ENCODE results near the gene MCCC1.
"Not testable (repeated sequence)": the region's sequence is repeated elsewhere in the genome, so short reads cannot be mapped to it uniquely, and the experiment has no call there.

The MCCC1 gene

GRCh38 chr3:183038757-183039156 lies 60.5 kb downstream of the MCCC1 start:
- no peak for DNase-seq

- DNase-seq = no peak
These were observed 61.1 kb downstream of the MCCC1 start for GRCh38 chr3:183038221-183038620.

GRCh38 chr3:183033746-183034145 lies 65.5 kb downstream of the MCCC1 start:
- no peak for DNase-seq

- no peak for DNase-seq
These were observed 66.3 kb downstream of the MCCC1 start for GRCh38 chr3:183032880-183033555.

DNA sequence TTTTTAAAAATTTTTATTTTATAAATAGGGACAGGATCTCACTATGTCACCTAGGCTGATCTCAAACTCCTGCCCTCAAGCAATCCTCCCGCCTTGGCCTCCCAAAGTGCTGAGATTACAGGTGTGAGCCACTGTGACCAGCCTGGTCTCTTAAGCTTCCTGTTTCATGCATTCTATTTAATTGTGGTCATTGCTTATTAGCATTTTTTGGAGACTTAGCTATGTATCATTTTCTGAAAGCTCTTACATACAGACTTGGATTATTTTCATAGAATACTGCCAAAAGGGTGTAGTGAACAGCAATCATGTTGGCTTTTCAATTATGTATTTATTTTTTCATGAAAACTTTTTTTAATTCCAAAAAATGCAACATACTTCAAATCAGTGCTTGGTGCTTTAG lies 67.5 kb downstream of the MCCC1 start:
- no peak for DNase-seq

- DNase-seq = no peak
These were observed 70.9 kb downstream of the MCCC1 start for GRCh38 chr3:183028416-183028815.

DNA sequence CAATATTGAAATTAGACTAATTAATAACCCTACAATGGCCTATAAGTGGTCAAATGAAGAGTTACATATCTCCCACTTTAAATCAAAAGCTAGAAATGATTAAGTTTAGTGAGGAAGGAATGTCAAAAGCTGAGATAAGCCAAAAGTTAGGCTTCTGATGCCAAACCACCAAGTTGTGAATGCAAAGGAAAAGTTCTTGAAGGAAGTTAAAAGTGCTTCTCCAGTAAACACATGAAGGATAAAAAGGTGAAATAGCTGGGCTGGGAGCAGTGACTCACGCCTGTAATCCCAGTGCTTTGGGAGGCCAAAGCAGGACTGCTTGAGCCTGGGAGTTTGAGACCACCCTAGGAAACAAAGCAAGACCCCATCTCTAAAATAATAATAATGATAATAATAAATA lies 72.0 kb downstream of the MCCC1 start:
- DNase-seq = no peak

GRCh38 chr3:183022936-183023516 lies 76.3 kb downstream of the MCCC1 start:
- no peak for DNase-seq

DNA sequence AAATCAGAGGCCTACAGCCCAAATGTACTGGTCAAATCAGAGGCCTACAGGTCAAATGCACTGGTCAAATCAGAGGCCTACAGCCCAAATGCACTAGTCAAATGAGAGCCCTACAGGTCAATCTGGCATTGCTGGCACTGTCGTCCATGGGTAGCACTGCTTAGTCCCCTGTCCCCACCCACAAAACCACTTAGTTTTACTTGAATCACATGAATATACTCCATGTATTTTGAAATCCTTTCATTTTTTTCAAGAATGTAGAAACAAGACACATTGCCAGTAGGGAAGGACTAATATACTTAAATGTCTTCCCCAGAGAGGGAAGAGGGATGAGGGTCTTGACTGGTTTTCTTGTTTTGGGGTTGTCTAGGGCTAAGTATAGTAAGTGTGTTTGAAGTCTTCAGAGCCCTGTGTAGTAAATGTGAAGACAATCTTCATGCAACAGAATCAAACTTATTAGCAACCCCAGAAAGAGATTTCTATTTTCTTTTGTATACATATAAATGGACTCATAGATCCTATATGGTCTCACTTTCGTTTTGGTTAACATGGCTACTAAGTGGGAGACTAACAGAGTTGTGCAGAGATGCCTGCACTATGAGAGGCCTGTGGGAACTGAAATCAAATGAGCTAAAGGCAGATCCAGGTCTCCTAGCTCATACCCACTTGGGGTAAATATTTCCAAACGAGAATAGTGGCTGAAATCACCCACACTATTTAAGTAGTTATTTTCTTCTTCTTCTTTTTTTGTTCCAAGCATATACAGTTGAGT lies 80.7 kb downstream of the MCCC1 start:
- DNase-seq = no peak

- DNase-seq = no peak
These were observed 84.1 kb downstream of the MCCC1 start for GRCh38 chr3:183015185-183015584.

DNA sequence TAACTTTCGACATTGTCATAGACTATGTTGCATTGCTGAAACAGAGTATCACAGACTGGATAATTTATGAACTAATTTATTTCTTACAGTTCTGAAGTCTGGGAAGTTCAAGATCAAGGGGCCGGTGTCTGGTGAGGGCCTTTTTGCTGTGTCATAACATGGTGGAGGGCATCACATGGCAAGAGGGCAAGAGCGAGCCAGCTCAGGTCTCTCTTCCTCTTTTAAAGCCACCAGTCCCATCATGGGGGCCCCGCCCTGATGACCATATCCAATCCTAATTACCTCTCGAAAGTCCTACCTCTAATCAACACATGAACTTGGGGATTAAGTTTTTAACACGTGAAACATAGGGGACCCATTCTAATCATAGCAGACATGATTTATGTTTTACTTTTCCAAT lies 85.4 kb downstream of the MCCC1 start:
- no peak for DNase-seq

DNA sequence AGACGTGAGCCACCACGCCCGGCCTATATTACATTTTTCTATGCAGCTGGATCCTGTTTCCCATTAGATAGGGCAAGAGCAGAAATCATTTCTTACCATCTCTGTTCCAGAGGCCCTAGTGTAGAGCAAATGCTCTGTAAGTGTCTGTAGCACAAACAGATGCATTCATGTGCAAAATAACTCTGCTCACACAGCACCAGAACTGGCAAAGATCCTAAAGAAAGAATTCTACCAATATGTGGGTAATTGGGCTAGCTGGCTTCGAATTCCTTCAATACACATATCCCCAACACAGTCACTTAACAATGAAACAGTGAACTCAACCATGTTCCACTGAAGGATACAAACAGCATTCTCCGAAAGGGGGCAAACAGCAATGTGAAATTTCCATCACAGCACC lies 86.2 kb downstream of the MCCC1 start:
- DNase-seq = no peak

DNA sequence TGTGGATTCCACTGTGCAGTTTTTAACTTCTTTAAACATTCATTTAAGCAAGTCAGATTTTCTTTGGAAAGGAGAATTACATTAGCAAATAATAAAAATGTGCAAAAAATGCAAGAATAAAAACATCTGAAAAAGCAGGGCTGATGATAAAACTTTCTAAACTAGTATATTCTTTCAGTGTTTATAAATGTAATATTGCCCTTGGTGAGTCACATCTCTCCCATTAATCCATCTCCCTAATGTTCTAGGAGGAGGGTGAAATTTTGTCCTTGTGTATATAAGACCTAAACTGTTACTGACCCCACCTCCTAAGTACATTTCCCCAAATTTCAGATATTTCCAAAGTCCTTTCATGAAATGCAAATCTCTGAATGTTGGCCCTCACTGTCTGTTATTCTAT lies 90.5 kb downstream of the MCCC1 start:
- no peak for DNase-seq

DNA sequence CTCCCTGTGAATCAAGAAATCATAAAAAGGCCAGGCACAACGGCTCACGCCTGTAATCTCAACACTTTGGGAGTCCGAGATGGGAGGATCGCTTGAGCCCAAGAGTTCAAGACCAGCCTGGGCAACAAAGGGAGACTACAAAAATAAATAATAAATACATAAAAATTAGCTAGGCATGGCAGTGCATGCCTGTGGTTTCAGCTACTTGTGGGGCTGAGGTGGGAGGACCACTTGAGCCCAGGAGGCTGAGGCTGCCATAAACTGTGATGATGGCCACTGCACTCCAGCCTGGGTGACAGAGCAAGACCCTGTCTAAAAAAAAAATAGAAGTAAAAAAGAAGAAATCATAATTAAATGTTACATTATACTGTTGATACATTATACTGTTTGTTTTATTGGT lies 91.0 kb downstream of the MCCC1 start:
- no peak for DNase-seq

DNA sequence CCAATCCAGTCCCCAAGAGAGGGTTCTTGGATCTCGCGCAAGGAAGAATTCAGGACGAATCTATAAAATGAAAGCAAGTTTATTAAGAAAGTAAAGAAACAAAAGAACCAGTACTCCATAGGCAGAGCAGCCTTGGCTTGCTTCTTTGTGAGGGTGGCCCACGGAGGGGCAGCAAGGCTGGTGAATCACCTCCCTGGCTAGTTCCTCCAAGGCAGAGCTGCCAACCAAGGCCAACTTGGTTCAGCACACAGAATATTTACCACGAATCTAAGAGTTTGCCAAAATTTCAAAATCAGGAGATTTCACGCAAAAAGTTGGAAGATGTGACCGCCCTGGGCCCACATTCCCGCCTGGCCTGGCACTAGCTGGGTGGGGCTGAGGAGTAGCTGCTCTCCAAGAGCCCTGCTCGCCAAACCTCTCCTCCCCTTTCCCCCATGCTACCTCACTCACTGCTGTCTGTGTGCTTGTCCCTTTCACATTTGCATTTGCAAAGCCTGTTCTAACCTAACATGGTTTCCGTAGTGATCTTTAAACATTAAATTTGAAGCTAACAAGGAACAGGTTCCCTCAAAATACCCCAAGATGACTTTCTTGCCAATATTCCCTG lies 92.8 kb downstream of the MCCC1 start:
- DNase-seq = no peak

DNA sequence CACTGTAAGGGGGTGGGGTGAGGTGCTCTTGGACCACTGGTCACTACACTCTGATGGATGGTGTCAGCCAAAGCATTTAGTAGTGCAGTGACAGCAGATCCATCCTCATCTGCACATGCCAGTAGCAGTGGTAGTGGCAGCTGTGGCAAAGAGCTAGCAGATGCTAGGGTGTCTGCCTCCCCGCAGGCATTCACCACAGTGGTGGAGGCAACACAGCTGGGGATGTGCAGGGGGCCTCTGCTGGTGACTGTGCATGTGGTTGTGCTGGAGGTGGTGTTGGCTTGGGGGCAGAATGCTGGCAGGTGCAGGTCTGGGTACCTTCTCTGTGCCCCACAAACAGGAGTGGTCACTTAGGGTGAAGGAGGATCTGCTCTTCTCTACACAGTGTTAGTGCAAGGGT lies 99.5 kb downstream of the MCCC1 start:
- DNase-seq = no peak

- not testable (repeated sequence) for DNase-seq
These were observed 105.7 kb downstream of the MCCC1 start for GRCh38 chr3:182993486-182994201.

DNA sequence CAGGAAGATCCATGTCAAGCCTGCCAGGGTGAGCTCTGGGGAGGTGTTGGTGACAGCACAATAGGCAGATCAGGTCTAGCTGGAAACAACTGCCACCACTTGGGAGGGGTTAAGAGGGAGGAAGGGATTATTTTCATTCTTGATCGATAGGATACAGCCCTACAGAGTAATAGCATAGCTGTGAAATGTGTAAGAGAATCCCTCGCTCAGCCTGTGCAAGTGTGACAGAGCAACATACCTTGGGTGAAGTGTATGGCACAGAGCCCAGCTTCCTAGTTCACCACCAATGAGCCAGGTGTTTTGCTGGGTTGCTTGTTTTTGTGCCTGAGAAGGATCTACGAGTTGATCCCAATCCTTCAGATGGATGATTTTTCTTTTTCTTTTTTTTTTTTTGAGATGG lies 109.7 kb downstream of the MCCC1 start:
- DNase-seq = no peak

DNA sequence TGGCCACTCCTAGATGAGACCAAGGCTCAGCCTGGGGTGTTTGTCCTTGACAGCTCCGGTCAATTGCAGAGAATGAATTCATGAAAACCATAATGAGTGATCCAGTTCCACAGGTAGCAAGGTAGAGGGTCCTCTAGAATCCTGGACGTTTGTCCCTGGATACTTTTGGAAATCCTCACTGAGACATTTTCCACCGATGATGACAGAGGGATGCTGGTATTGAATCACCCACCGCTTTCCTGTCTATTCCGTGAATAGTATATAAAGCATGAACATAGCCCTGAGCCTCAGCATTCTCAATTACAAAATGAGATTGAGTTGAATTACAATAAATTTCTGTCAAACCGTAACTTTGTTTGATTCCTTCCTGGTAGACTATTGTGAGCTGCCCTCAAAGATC lies 113.3 kb downstream of the MCCC1 start:
- no peak for DNase-seq

- DNase-seq = no peak
These were observed 115.4 kb downstream of the MCCC1 start for GRCh38 chr3:182983876-182984275.

DNA sequence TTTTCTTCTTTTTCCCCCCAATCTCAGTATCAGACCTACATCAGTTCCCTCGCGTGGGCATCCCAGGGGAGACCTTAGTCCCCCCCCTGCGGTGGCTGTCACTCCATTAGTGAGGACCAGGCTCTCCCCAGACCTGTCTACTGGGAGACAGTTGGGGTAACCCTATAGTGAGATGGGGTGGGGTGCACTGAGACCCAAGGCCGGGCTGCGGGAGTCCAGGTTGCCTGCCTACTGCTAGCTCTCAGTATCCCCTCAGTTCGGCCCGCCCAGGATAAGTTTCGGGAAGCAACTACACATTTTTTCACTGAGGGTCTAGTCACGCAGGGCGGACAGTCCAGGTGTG lies 118.3 kb downstream of the MCCC1 start:
- peak; percentile 30 for DNase-seq

DNA sequence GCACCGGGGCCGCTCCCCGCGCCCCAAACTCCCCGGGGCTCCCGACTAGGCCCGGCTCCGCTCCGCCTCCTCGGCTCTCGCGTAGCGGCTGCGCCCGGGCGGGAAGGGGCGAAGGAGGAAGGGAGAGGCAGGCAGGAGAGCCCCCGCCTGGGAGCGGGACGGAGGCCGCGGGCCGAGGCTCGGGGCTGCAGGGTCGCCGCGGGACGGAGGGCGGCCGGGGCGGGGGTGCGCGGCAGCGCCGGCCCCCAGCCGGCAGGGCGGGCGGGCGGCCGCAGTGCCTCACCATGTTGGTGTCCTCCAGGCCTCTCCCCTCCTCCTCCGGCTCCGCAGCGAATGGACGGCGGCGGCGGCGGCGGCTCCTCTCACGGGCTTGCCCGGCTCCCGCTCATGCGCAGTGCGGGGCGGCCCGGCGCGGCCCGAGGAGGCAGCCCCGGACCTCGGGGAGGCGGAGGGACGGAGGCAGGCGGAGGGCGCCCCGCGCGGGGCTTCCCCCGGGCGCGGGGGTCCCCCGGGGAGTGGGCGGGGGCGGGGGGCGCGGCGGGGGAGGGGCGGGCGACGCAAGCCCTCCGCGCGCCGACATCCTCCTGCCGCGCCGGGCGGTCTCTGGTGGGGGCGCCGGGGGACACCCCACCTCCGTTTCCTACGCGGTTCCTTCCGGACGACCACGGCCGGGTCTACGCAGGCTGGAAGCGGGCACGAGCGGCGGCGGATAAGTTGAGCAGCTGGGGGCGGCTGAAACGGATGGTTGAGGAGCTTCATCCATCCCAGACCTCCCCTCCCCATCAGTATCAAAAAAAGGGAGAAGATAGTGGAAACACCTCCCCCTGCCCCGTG lies 118.9 kb downstream of the MCCC1 start, which contains the start of gene DCUN1D1:
TSS of gene DCUN1D1 (minus strand) at position 335 of the 834 bp plus-strand sequence. CDS start at position 286, 49 bp downstream.
- peak; percentile 95 for DNase-seq

Measured in femur (tissue), 1 donor.